Progenitor cell of endocrine pancreas (in vitro differentiated cells): ENCODE results near the gene PLCD3. TPM values are rescaled to one million over a fixed set of nuclear protein-coding genes. Genes with fewer than 3 reads are reported as not detected.

Experiments
- DNase-seq: peaks from one replicate; pipeline ENCODE4 v3.0.0; 2021; ENCODE audit warnings: low spot score; ENCODE audit not compliant: unreplicated experiment
- H3K27ac Mint-ChIP-seq: 2 replicates; pipeline ENCODE4 v1.8.0; 2021; ENCODE audit warnings: mild to moderate bottlenecking, moderate library complexity, mixed read lengths
- H3K27me3 Mint-ChIP-seq: 2 replicates; pipeline ENCODE4 v1.8.0; 2021; ENCODE audit warnings: mixed read lengths
- H3K36me3 Mint-ChIP-seq: 2 replicates; pipeline ENCODE4 v1.8.0; 2022; ENCODE audit warnings: mixed read lengths; ENCODE audit not compliant: insufficient read depth
- H3K4me1 Mint-ChIP-seq: 2 replicates; pipeline ENCODE4 v1.8.0; 2021; ENCODE audit warnings: low read depth, mixed read lengths
- H3K4me3 Mint-ChIP-seq: 2 replicates; pipeline ENCODE4 v1.8.0; 2021; ENCODE audit warnings: low read depth, mild to moderate bottlenecking, moderate library complexity, mixed read lengths
- H3K9me3 Mint-ChIP-seq: 2 replicates; pipeline ENCODE4 v1.8.0; 2021; ENCODE audit warnings: low read depth, mixed read lengths
- CTCF ChIP-seq: fragments of 200-600 bp; sonication (generic); IDR thresholded peaks from one replicate; pipeline ENCODE4 v1.5.0; 2021; ENCODE audit warnings: antibody characterized with exemption, mild to moderate bottlenecking; ENCODE audit not compliant: unreplicated experiment
- long read RNA-seq: library from polyadenylated mRNA; unstranded; transcript quantifications from one replicate; pipeline ENCODE4 v2.0.0, GENCODE V29; 2020
- total RNA-seq: library from RNA; stranded (reverse); gene quantifications from 2 replicates; pipeline ENCODE4 v1.2.1, GENCODE V29; 2021

PLCD3 gene, protein sequence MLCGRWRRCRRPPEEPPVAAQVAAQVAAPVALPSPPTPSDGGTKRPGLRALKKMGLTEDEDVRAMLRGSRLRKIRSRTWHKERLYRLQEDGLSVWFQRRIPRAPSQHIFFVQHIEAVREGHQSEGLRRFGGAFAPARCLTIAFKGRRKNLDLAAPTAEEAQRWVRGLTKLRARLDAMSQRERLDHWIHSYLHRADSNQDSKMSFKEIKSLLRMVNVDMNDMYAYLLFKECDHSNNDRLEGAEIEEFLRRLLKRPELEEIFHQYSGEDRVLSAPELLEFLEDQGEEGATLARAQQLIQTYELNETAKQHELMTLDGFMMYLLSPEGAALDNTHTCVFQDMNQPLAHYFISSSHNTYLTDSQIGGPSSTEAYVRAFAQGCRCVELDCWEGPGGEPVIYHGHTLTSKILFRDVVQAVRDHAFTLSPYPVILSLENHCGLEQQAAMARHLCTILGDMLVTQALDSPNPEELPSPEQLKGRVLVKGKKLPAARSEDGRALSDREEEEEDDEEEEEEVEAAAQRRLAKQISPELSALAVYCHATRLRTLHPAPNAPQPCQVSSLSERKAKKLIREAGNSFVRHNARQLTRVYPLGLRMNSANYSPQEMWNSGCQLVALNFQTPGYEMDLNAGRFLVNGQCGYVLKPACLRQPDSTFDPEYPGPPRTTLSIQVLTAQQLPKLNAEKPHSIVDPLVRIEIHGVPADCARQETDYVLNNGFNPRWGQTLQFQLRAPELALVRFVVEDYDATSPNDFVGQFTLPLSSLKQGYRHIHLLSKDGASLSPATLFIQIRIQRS
- 23.4 and 26.7 TPM in 2 replicates for total RNA-seq
- long read RNA-seq, partial matches to known transcripts: 2 of 2 reads
- long read RNA-seq, other reads (novel, unspliced or antisense): 0 of 2 reads

- Mint-ChIP-seq H3K36me3 (peaks cover 2% of the 10 kb centered on the region), H3K4me1 (peaks cover 12% of the 10 kb centered on the region)
Observed at GRCh38 chr17:45132320-45132571, at the start of gene PLCD3. TSS of gene PLCD3 (minus strand) at chr17:45132515. CDS start at chr17:45132410, 105 bp downstream.

DNA sequence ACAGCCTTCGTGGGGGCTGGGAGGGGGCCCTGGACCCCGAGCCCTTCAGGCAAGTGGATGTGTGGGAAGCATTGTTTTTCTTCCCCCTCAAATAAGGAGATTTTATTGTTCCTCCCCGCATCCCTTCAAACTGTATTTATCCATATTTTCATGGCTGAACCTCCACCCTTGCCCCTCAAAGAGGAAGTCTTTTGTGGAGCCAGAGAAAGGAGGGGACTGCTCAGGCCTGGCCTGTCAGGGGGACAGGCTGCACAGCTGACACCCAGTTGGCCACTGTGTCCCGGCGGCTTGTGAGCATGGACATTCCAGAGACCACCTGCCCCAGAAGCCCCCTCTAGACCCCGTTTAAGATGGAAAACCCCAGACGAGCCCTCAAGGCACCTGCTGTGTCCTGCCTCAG lies 45.2 kb upstream of the PLCD3 start:
- TF ChIP-seq CTCF: no peak
- Mint-ChIP-seq H3K9me3 (no peaks in the 10 kb centered on the region), H3K36me3 (no peaks in the 10 kb centered on the region), H3K4me3 (no peak overlapping the region), H3K27ac (no peak overlapping the region), H3K27me3 (peaks cover 14% of the 10 kb centered on the region), H3K4me1 (peaks cover 8% of the 10 kb centered on the region)
- DNase-seq: no peak

More at GRCh38 chr17:45132320-45132571, at the start of gene PLCD3:
- Mint-ChIP-seq H3K27me3 (no peaks in the 10 kb centered on the region), H3K4me3 (peak within 1 kb of the TSS; percentile 74), H3K9me3 (no peaks in the 10 kb centered on the region), H3K27ac (peak within 1 kb of the TSS; percentile 91)
- no peak for DNase-seq
- no peak for TF ChIP-seq CTCF

GRCh38 chr17:45175759-45176115 lies 43.4 kb upstream of the PLCD3 start:
- Mint-ChIP-seq H3K36me3 (no peaks in the 10 kb centered on the region), H3K27ac (no peak overlapping the region), H3K9me3 (no peaks in the 10 kb centered on the region), H3K4me3 (no peak overlapping the region), H3K27me3 (peaks cover 10% of the 10 kb centered on the region), H3K4me1 (peaks cover 22% of the 10 kb centered on the region)
- no peak for DNase-seq
- TF ChIP-seq CTCF: no peak

DNA sequence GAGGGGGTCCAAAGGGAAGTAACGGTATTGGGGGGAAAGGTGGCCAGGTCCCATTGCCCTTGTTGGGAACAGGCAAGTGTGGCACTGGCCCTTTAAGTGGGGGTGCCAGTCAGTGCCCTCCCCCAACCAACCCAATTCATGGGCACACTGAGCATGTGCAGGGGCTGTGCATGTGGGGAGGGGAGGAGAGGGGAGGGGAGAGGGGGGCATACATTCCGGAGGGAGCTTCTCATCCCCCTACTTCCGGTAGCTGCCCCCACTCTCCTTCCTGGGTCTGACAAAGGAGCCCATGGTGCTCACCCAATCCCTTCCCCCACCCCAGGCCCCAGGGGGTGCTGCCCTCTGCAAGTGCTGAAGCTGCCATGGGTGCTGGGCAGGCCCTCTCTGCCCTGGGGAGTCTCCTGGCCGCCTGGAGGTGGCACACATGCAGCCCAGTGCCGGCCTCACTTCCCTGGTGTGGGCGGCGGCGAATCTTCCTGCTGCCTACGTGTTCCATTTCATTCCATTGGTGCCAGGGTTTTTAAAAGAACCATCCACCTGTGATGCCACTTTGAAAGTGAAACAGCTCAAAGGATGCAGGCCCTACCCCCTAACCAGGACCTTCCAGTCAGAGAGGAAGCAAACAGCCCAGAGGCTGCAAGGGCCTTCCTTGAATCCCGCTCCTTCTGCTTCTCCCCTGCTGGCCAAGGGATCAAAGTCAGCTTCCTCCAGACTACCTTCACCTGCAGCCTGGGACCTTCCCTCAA lies 40.4 kb upstream of the PLCD3 start:
- no peak overlapping the region for H3K4me3 Mint-ChIP-seq
- H3K27ac Mint-ChIP-seq: peak overlapping the region; percentile 83
- TF ChIP-seq CTCF: no peak

GRCh38 chr17:45172232-45172540 lies 39.9 kb upstream of the PLCD3 start:
- Mint-ChIP-seq H3K9me3 (no peaks in the 10 kb centered on the region), H3K4me3 (no peak overlapping the region), H3K27ac (peak overlapping the region; percentile 67), H3K4me1 (peaks cover 23% of the 10 kb centered on the region), H3K36me3 (peaks cover 4% of the 10 kb centered on the region), H3K27me3 (peaks cover 6% of the 10 kb centered on the region)
- no peak for TF ChIP-seq CTCF
- DNase-seq: no peak

More for the DNA sequence above, 40.4 kb upstream of the PLCD3 start:
- Mint-ChIP-seq H3K36me3 (peaks cover 4% of the 10 kb centered on the region), H3K4me1 (peaks cover 23% of the 10 kb centered on the region), H3K9me3 (no peaks in the 10 kb centered on the region), H3K27me3 (peaks cover 6% of the 10 kb centered on the region)
- no peak for DNase-seq
